ENCODE data around the gene ADAMTS7.
"Not testable (repeated sequence)": the region's sequence is repeated elsewhere in the genome, so short reads cannot be mapped to it uniquely, and the experiment has no call there.

Gene ADAMTS7

GRCh38 chr15:78751602-78751979, 59.7 kb downstream of the ADAMTS7 start:
- no peak for DNase-seq

GRCh38 chr15:78750974-78751601, 60.2 kb downstream of the ADAMTS7 start:
- DNase-seq: peak; percentile 90

- DNase-seq: no peak
Observed at GRCh38 chr15:78750566-78750965, 60.7 kb downstream of the ADAMTS7 start.

GRCh38 chr15:78749831-78750230, 61.4 kb downstream of the ADAMTS7 start:
- DNase-seq: no peak

GRCh38 chr15:78747877-78748276, 63.4 kb downstream of the ADAMTS7 start:
- not testable (repeated sequence) for DNase-seq

GRCh38 chr15:78741674-78742073, 69.6 kb downstream of the ADAMTS7 start:
- not testable (repeated sequence) for DNase-seq

GRCh38 chr15:78740904-78741274, 70.4 kb downstream of the ADAMTS7 start:
- no peak for DNase-seq

- peak; percentile 72 for DNase-seq
Observed at GRCh38 chr15:78739996-78740903, 71.0 kb downstream of the ADAMTS7 start.

GRCh38 chr15:78739206-78739605, 72.1 kb downstream of the ADAMTS7 start:
- DNase-seq: no peak

GRCh38 chr15:78737931-78738558, 73.2 kb downstream of the ADAMTS7 start:
- DNase-seq: not testable (repeated sequence)

- no peak for DNase-seq
Observed at GRCh38 chr15:78737187-78737820, 74.0 kb downstream of the ADAMTS7 start.

GRCh38 chr15:78736286-78736685, 75.0 kb downstream of the ADAMTS7 start:
- not testable (repeated sequence) for DNase-seq

GRCh38 chr15:78734451-78735064, 76.7 kb downstream of the ADAMTS7 start:
- DNase-seq: no peak

- no peak for DNase-seq
Observed at GRCh38 chr15:78732634-78733033, 78.6 kb downstream of the ADAMTS7 start.

GRCh38 chr15:78730955-78731354, 80.3 kb downstream of the ADAMTS7 start:
- no peak for DNase-seq

GRCh38 chr15:78728427-78728826, 82.8 kb downstream of the ADAMTS7 start:
- DNase-seq: not testable (repeated sequence)

- DNase-seq: no peak
Observed at GRCh38 chr15:78727561-78727960, 83.7 kb downstream of the ADAMTS7 start.

- no peak for DNase-seq
Observed at GRCh38 chr15:78726870-78727551, 84.3 kb downstream of the ADAMTS7 start.

GRCh38 chr15:78719819-78720450, 91.3 kb downstream of the ADAMTS7 start:
- peak; percentile 5 for DNase-seq

GRCh38 chr15:78718837-78719236, 92.4 kb downstream of the ADAMTS7 start:
- DNase-seq: no peak

- DNase-seq: no peak
Observed at GRCh38 chr15:78717956-78718656, 93.2 kb downstream of the ADAMTS7 start.

Measured in COR-L47 (cell line).